K562 (cell line): ENCODE measurements around the gene ANKMY1. TPM values are rescaled to one million over a fixed set of nuclear protein-coding genes. Genes with fewer than 3 reads are reported as not detected.

Experiments
- CBFA2T2 ChIP-seq: fragments of 450-650 bp; conservative IDR thresholded peaks from 2 replicates; pipeline ENCODE4 v1.6.1; 2017; ENCODE audit warnings: mild to moderate bottlenecking
- CBX1 ChIP-seq: sonication (generic); IDR thresholded peaks from 2 replicates; pipeline ENCODE4 v1.6.1; 2016; ENCODE audit warnings: antibody characterized with exemption, low read depth, mild to moderate bottlenecking
- CHCHD3 ChIP-seq: fragments of 250-450 bp; sonication (Bioruptor Pico); IDR thresholded peaks from 2 replicates; pipeline ENCODE4 v2.1.2; 2022; ENCODE audit warnings: mild to moderate bottlenecking
- COPS2 ChIP-seq: fragments of 450-650 bp; conservative IDR thresholded peaks from 2 replicates; pipeline ENCODE4 v1.6.1; 2016; ENCODE audit warnings: mild to moderate bottlenecking, moderate library complexity
- HLTF ChIP-seq: fragments of 450-650 bp; IDR thresholded peaks from 2 replicates; pipeline ENCODE4 v1.6.1; 2016
- MCM2 ChIP-seq: fragments of 450-650 bp; IDR thresholded peaks from 2 replicates; pipeline ENCODE4 v1.6.1; 2017; ENCODE audit warnings: low read depth, mild to moderate bottlenecking
- NKRF ChIP-seq: fragments of 450-650 bp; IDR thresholded peaks from 2 replicates; pipeline ENCODE4 v1.6.1; 2016; ENCODE audit warnings: borderline replicate concordance
- NR1H2 ChIP-seq: sonication (generic); formaldehyde crosslinking; IDR thresholded peaks from 2 replicates; pipeline ENCODE4 v1.4.0; 2020; ENCODE audit warnings: mild to moderate bottlenecking, missing genetic modification reagents
- POLR2AphosphoS2 ChIP-seq: IDR thresholded peaks from 2 replicates; pipeline ENCODE4 v1.6.1; 2012; ENCODE audit warnings: low read length, improper control_type of control experiment
- PTBP1 ChIP-seq: fragments of 200-400 bp; formaldehyde crosslinking; IDR thresholded peaks from 2 replicates; pipeline ENCODE4 v1.6.1; 2017; ENCODE audit warnings: low read depth, low read length
- TAF15 ChIP-seq: fragments of 200-400 bp; formaldehyde crosslinking; IDR thresholded peaks from 2 replicates; pipeline ENCODE4 v1.6.1; 2017; ENCODE audit warnings: mild to moderate bottlenecking, low read depth, low read length, moderate library complexity
- TARDBP ChIP-seq: fragments of 450-650 bp; IDR thresholded peaks from 2 replicates; pipeline ENCODE4 v1.6.1; 2016
- ZBTB1 ChIP-seq: sonication (generic); formaldehyde crosslinking; IDR thresholded peaks from 2 replicates; pipeline ENCODE4 v1.8.1; 2023; ENCODE audit warnings: missing genetic modification reagents, low read depth, mild to moderate bottlenecking, borderline replicate concordance
- ZNF76 ChIP-seq: fragments of 250-450 bp; sonication (Bioruptor Pico); IDR thresholded peaks from 2 replicates; pipeline ENCODE4 v1.4.0; 2020; ENCODE audit warnings: mild to moderate bottlenecking, moderate library complexity, borderline replicate concordance
- ZSCAN29 ChIP-seq: fragments of 450-650 bp; IDR thresholded peaks from 2 replicates; pipeline ENCODE4 v1.6.1; 2017
- polyA plus RNA-seq, 8 experiments: library from polyadenylated mRNA; depleted of rRNA in 4 of 8; stranded (reverse) in 5 of 8; unstranded in 3 of 8; fragments of >200 nt; fragmentation: Nextera tagmentation in 2 of 8; fragmentation: Illumina TruSeq in 1 of 8; extraction: Ambion mirVana in 2 of 8; extraction: Trizol in 1 of 8; gene quantifications; 2 replicates each; pipeline versions ENCODE4 v1.2.1 to v1.2.3, GENCODE V29; 2011 to 2014; ENCODE audit warnings: inconsistent platforms in 1 of 8, missing spikeins in 1 of 8
- total RNA-seq, 7 experiments: library from RNA; depleted of rRNA in 6 of 7; stranded (reverse); fragments of >200 nt in 6 of 7; fragmentation: Illumina TruSeq in 2 of 7; extraction: Trizol in 2 of 7; gene quantifications; 2 replicates each; pipeline versions ENCODE4 v1.2.1 to v1.2.3, GENCODE V29; 2011 to 2021; ENCODE audit warnings: low replicate concordance in 1 of 7
- TF ChIP-seq, protein P1 (sequence below): IDR thresholded peaks from 2 replicates; pipeline ENCODE4 v1.6.1; 2016; ENCODE audit warnings: missing genetic modification characterization, missing compliant biosample characterization
- TF ChIP-seq, protein P2 (sequence below), 3 experiments: fragments of 200-800 bp in 1 of 3; fragments of 250-450 bp in 1 of 3; fragments of 450-650 bp in 1 of 3; sonication (Bioruptor Pico) in 1 of 3; sonication (Bioruptor generic) in 1 of 3; formaldehyde crosslinking in 1 of 3; IDR thresholded peaks; 2 replicates each; pipeline versions ENCODE4 v1.6.1 to v1.8.0; 2016 to 2022; ENCODE audit warnings: mild to moderate bottlenecking in 2 of 3, missing genetic modification characterization in 2 of 3, missing compliant biosample characterization in 1 of 3, moderate library complexity in 1 of 3
- TF ChIP-seq, protein P3 (sequence below): fragments of 450-650 bp; IDR thresholded peaks from 2 replicates; pipeline ENCODE4 v1.7.1; 2018; ENCODE audit warnings: mild to moderate bottlenecking, low read depth; ENCODE audit not compliant: partially characterized antibody

The ANKMY1 gene
- total and polyA plus RNA-seq, 9 of the 15 experiments (the other 6 are each of a cell fraction or from before 2014, with no cell fraction given): 0.75 to 15.1 (median 11.7) TPM

DNA sequence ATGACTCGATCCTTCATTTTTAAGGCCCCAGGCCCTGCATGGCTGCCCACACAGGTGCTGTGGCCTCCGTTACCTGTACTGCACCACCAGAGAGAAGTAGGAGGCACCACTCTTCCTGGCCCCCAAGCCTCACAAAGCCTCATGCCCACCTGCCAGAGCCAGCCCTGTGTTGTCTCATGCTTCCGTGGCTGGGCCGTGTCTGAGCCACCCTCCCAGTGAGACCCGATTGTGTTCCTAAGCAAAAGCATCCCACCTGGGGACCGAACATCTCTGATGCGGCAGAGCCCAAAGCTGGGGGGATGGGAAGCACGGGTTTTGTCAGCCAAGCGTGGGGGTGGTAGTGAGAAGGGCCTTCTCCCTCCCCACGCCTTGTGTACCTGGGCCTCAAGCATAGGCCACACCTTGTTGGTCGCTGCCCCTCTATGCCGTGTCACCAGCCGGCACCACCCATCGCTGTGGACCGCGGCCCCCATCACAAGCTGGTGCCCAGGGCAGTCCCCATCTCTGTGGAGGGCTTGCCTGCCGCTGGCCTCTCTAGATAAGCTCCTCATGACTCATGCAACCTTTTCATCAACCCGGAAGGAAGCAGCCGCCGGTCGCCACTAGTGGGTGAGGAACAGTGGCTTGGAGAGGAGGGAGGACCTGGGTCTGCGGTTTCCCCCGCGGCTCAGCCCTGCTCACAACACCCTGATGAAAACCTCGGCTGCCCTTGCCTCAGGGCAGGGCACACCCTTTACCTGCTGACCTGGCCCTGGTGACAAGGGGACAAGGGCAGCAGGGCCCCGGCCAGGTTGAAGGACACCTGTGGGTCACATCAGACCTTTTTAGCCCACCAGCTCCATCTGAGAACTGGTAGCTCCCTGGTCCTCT is 7.8 kb upstream of the ANKMY1 start (continued):
- no peak for TF ChIP-seq PTBP1
- no peak for TF ChIP-seq COPS2
- TF ChIP-seq POLR2AphosphoS2: 0 out of 2 replicates have a peak, but pooled peaks have one; percentile 7
- TF ChIP-seq CHCHD3 (CRISPR knock-in tag): no peak
- TF ChIP-seq CBX1: peak; percentile 20; the same call in 1 of the 2 replicates
- peak; percentile 72; the same call in 1 of the 2 replicates for TF ChIP-seq ZBTB1 (CRISPR knock-in tag)
- TF ChIP-seq TAF15: no peak
- TF ChIP-seq, protein P1, sequence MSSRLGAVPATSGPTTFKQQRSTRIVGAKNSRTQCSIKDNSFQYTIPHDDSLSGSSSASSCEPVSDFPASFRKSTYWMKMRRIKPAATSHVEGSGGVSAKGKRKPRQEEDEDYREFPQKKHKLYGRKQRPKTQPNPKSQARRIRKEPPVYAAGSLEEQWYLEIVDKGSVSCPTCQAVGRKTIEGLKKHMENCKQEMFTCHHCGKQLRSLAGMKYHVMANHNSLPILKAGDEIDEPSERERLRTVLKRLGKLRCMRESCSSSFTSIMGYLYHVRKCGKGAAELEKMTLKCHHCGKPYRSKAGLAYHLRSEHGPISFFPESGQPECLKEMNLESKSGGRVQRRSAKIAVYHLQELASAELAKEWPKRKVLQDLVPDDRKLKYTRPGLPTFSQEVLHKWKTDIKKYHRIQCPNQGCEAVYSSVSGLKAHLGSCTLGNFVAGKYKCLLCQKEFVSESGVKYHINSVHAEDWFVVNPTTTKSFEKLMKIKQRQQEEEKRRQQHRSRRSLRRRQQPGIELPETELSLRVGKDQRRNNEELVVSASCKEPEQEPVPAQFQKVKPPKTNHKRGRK (tag): no peak
- peak; percentile 70 for TF ChIP-seq CBFA2T2
- TF ChIP-seq ZSCAN29: no peak
- no peak for TF ChIP-seq NKRF
- no peak for TF ChIP-seq HLTF
- no peak for TF ChIP-seq TARDBP
- TF ChIP-seq, protein P2, sequence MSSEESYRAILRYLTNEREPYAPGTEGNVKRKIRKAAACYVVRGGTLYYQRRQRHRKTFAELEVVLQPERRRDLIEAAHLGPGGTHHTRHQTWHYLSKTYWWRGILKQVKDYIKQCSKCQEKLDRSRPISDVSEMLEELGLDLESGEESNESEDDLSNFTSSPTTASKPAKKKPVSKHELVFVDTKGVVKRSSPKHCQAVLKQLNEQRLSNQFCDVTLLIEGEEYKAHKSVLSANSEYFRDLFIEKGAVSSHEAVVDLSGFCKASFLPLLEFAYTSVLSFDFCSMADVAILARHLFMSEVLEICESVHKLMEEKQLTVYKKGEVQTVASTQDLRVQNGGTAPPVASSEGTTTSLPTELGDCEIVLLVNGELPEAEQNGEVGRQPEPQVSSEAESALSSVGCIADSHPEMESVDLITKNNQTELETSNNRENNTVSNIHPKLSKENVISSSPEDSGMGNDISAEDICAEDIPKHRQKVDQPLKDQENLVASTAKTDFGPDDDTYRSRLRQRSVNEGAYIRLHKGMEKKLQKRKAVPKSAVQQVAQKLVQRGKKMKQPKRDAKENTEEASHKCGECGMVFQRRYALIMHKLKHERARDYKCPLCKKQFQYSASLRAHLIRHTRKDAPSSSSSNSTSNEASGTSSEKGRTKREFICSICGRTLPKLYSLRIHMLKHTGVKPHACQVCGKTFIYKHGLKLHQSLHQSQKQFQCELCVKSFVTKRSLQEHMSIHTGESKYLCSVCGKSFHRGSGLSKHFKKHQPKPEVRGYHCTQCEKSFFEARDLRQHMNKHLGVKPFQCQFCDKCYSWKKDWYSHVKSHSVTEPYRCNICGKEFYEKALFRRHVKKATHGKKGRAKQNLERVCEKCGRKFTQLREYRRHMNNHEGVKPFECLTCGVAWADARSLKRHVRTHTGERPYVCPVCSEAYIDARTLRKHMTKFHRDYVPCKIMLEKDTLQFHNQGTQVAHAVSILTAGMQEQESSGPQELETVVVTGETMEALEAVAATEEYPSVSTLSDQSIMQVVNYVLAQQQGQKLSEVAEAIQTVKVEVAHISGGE (CRISPR knock-in tag; IDR thresholded peaks at IDR 0.05): no peak; a peak in 1 of 6 replicates
- TF ChIP-seq, protein P3, sequence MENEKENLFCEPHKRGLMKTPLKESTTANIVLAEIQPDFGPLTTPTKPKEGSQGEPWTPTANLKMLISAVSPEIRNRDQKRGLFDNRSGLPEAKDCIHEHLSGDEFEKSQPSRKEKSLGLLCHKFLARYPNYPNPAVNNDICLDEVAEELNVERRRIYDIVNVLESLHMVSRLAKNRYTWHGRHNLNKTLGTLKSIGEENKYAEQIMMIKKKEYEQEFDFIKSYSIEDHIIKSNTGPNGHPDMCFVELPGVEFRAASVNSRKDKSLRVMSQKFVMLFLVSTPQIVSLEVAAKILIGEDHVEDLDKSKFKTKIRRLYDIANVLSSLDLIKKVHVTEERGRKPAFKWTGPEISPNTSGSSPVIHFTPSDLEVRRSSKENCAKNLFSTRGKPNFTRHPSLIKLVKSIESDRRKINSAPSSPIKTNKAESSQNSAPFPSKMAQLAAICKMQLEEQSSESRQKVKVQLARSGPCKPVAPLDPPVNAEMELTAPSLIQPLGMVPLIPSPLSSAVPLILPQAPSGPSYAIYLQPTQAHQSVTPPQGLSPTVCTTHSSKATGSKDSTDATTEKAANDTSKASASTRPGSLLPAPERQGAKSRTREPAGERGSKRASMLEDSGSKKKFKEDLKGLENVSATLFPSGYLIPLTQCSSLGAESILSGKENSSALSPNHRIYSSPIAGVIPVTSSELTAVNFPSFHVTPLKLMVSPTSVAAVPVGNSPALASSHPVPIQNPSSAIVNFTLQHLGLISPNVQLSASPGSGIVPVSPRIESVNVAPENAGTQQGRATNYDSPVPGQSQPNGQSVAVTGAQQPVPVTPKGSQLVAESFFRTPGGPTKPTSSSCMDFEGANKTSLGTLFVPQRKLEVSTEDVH: no peak
- no peak for TF ChIP-seq ZNF76
- no peak for TF ChIP-seq NR1H2 (CRISPR knock-in tag)
- no peak for TF ChIP-seq MCM2
